Neutrophil (primary cell): ENCODE data around the gene NHLRC2.

Experiments used
- H3K27ac ChIP-seq: fragments of 200-600 bp; sonication (generic); 2 replicates; pipeline ENCODE4 v1.5.1; 2016; ENCODE audit warnings: mild to moderate bottlenecking, moderate library complexity
- H3K27me3 ChIP-seq: fragments of 200-600 bp; sonication (generic); 2 replicates; pipeline ENCODE4 v1.6.0; 2016; ENCODE audit warnings: mild to moderate bottlenecking
- H3K36me3 ChIP-seq: fragments of 200-600 bp; sonication (generic); 2 replicates; pipeline ENCODE4 v1.5.1; 2017
- H3K4me1 ChIP-seq, 2 experiments: fragments of 200-600 bp in 1 of 2; sonication (generic) in 1 of 2; 1 replicate in 1 of 2; 2 replicates in 1 of 2; pipeline versions ENCODE4 v1.5.1 to v1.6.1; 2013 to 2016; ENCODE audit warnings: low read depth in 1 of 2, low read length in 1 of 2, mild to moderate bottlenecking in 1 of 2, moderate library complexity in 1 of 2; ENCODE audit not compliant: control insufficient read depth in 1 of 2, insufficient read depth in 1 of 2
- H3K4me3 ChIP-seq, 2 experiments: fragments of 200-600 bp in 1 of 2; sonication (generic) in 1 of 2; 1 replicate in 1 of 2; 2 replicates in 1 of 2; pipeline ENCODE4 v1.5.1; 2013 to 2016; ENCODE audit warnings: low read depth in 1 of 2, low read length in 1 of 2, mild to moderate bottlenecking in 1 of 2, moderate library complexity in 1 of 2
- H3K9me3 ChIP-seq: fragments of 200-600 bp; sonication (generic); 2 replicates; pipeline ENCODE4 v1.5.1; 2016
- CTCF ChIP-seq: fragments of 200-600 bp; sonication (generic); IDR thresholded peaks from 2 replicates; pipeline ENCODE4 v1.5.1; 2016; ENCODE audit warnings: antibody characterized with exemption

The NHLRC2 gene

GRCh38 chr10:113924664-113925063 is 70.2 kb downstream of the NHLRC2 start:
- H3K4me1 ChIP-seq: no peaks in the 10 kb centered on the region
- H3K27ac ChIP-seq: no peak overlapping the region
- H3K27me3 ChIP-seq: peaks cover 32% of the 10 kb centered on the region
- H3K36me3 ChIP-seq: no peaks in the 10 kb centered on the region
- H3K4me3 ChIP-seq: no peak overlapping the region
- no peak for TF ChIP-seq CTCF
- no peaks in the 10 kb centered on the region for H3K9me3 ChIP-seq

- Histone ChIP-seq H3K9me3 (no peaks in the 10 kb centered on the region), H3K27ac (no peak overlapping the region), H3K4me3 (no peak overlapping the region), H3K4me1 (no peaks in the 10 kb centered on the region), H3K27me3 (peaks cover 9% of the 10 kb centered on the region), H3K36me3 (no peaks in the 10 kb centered on the region)
- no peak for TF ChIP-seq CTCF
These were observed 73.0 kb downstream of the NHLRC2 start for GRCh38 chr10:113927440-113927839.

- TF ChIP-seq CTCF: no peak
- no peaks in the 10 kb centered on the region for H3K27me3 ChIP-seq
These were observed 74.4 kb downstream of the NHLRC2 start for GRCh38 chr10:113928830-113929229.

GRCh38 chr10:113929522-113929921 is 75.1 kb downstream of the NHLRC2 start:
- H3K9me3 ChIP-seq: no peaks in the 10 kb centered on the region
- no peaks in the 10 kb centered on the region for H3K36me3 ChIP-seq
- no peaks in the 10 kb centered on the region for H3K27me3 ChIP-seq
- no peak overlapping the region for H3K27ac ChIP-seq
- no peak for TF ChIP-seq CTCF
- H3K4me1 ChIP-seq: no peaks in the 10 kb centered on the region
- H3K4me3 ChIP-seq: no peak overlapping the region

More at GRCh38 chr10:113928830-113929229, 74.4 kb downstream of the NHLRC2 start:
- H3K4me3 ChIP-seq: no peak overlapping the region
- no peak overlapping the region for H3K27ac ChIP-seq
- H3K4me1 ChIP-seq: no peaks in the 10 kb centered on the region
- H3K36me3 ChIP-seq: no peaks in the 10 kb centered on the region
- H3K9me3 ChIP-seq: no peaks in the 10 kb centered on the region

GRCh38 chr10:113930482-113931057 is 76.1 kb downstream of the NHLRC2 start:
- H3K9me3 ChIP-seq: no peaks in the 10 kb centered on the region
- no peaks in the 10 kb centered on the region for H3K36me3 ChIP-seq
- no peak overlapping the region for H3K27ac ChIP-seq
- H3K27me3 ChIP-seq: no peaks in the 10 kb centered on the region
- no peak for TF ChIP-seq CTCF
- no peaks in the 10 kb centered on the region for H3K4me1 ChIP-seq
- no peak overlapping the region for H3K4me3 ChIP-seq

- H3K4me1 ChIP-seq: no peaks in the 10 kb centered on the region
- H3K27me3 ChIP-seq: no peaks in the 10 kb centered on the region
- TF ChIP-seq CTCF: no peak
- H3K9me3 ChIP-seq: no peaks in the 10 kb centered on the region
- no peaks in the 10 kb centered on the region for H3K36me3 ChIP-seq
- H3K4me3 ChIP-seq: no peak overlapping the region
- no peak overlapping the region for H3K27ac ChIP-seq
These were observed 78.4 kb downstream of the NHLRC2 start for GRCh38 chr10:113932854-113933253.
